Epidermal melanocyte (primary cell): ENCODE measurements around the gene GPI.
A peak's percentile ranks its signal among the peaks of the same experiment; 100 is the strongest.

Experiments
- DNase-seq: peaks from one replicate; pipeline ENCODE4 v3.0.0; 2011; ENCODE audit warnings: low spot score; ENCODE audit not compliant: insufficient read length

The GPI gene

GRCh38 chr19:34341935-34342680 lies 22.9 kb upstream of the GPI start:
- DNase-seq: no peak

- no peak for DNase-seq
Observed at GRCh38 chr19:34343751-34344150, 21.2 kb upstream of the GPI start.

GRCh38 chr19:34345947-34346351 lies 19.0 kb upstream of the GPI start:
- peak; percentile 83 for DNase-seq

- DNase-seq: no peak
Observed at GRCh38 chr19:34347561-34348165, 17.3 kb upstream of the GPI start.

GRCh38 chr19:34348899-34349487 lies 16.0 kb upstream of the GPI start:
- no peak for DNase-seq

GRCh38 chr19:34350161-34350561 lies 14.8 kb upstream of the GPI start:
- no peak for DNase-seq

- DNase-seq: no peak
Observed at GRCh38 chr19:34351382-34351826, 13.6 kb upstream of the GPI start.

GRCh38 chr19:34353546-34353945 lies 11.4 kb upstream of the GPI start:
- no peak for DNase-seq

- DNase-seq: no peak
Observed at GRCh38 chr19:34355201-34355600, 9.8 kb upstream of the GPI start.

- DNase-seq: no peak
Observed at GRCh38 chr19:34356875-34357274, 8.1 kb upstream of the GPI start.

- DNase-seq: no peak
Observed at GRCh38 chr19:34357431-34357830, 7.6 kb upstream of the GPI start.

GRCh38 chr19:34359140-34359953 lies 5.6 kb upstream of the GPI start:
- DNase-seq: peak; percentile 98

GRCh38 chr19:34359954-34360315 lies 5.1 kb upstream of the GPI start:
- no peak for DNase-seq

GRCh38 chr19:34360354-34360909 lies 4.6 kb upstream of the GPI start:
- DNase-seq: no peak

- no peak for DNase-seq
Observed at GRCh38 chr19:34362679-34363069, 2.3 kb upstream of the GPI start.

GRCh38 chr19:34363094-34363493 lies 1.9 kb upstream of the GPI start:
- no peak for DNase-seq

- no peak for DNase-seq
Observed at GRCh38 chr19:34363930-34364329, 1.1 kb upstream of the GPI start.

- DNase-seq: no peak
Observed at GRCh38 chr19:34364462-34364829, 550 bp upstream of the GPI start.

GRCh38 chr19:34365463-34366401 lies 736 bp downstream of the GPI start:
- DNase-seq: peak; percentile 21

GRCh38 chr19:34366738-34367623 lies 2.0 kb downstream of the GPI start:
- peak; percentile 49 for DNase-seq
